IMR-90 (cell line): ENCODE measurements around the gene NRIP2. TPM values are rescaled to one million over a fixed set of nuclear protein-coding genes. Genes with fewer than 3 reads are reported as not detected.

Source experiments
- ATAC-seq: fragments of 200-7000 bp; cut with Tn5 transposase; 2 replicates; pipeline ENCODE4 v1.9.1; 2020; ENCODE audit warnings: low read depth, mild to moderate bottlenecking, moderate library complexity
- BruUV-seq: library from RNA; stranded (reverse); fragments of 400-500 nt; replicated peaks from 2 replicates; lab custom pipeline; 2021; lab: Mats Ljungman, UMichigan
- CTCF ChIA-PET: fragments of 300-600 bp; formaldehyde crosslinking; extraction: SDS; loops from one replicate; lab custom pipeline; 2021; ENCODE audit warnings: antibody characterized with exemption; lab: Yijun Ruan, JAX
- POLR2A ChIA-PET: fragments of 300-600 bp; sonication (Branson Sonifier 250); formaldehyde crosslinking; loops from one replicate; lab custom pipeline; 2022; ENCODE audit warnings: antibody characterized with exemption; ENCODE audit not compliant: unreplicated experiment; lab: Charles Lee
- DNase-seq: peaks from one replicate; pipeline ENCODE4 v3.0.0; 2013
- H2AFZ ChIP-seq: replicated peaks from 2 replicates; pipeline ENCODE3; 2013; ENCODE audit warnings: low read length, mild to moderate bottlenecking; ENCODE audit not compliant: poor library complexity
- H2AK5ac ChIP-seq: 2 replicates; pipeline ENCODE4 v1.6.1; 2013; ENCODE audit warnings: low read depth, low read length, inconsistent platforms
- H2AK9ac ChIP-seq: replicated peaks from 2 replicates; pipeline ENCODE3; 2013; ENCODE audit warnings: mild to moderate bottlenecking, low read depth, low read length, moderate library complexity; ENCODE audit not compliant: poor library complexity
- H2BK120ac ChIP-seq: 2 replicates; pipeline ENCODE4 v1.6.1; 2013; ENCODE audit warnings: low read depth, low read length, inconsistent platforms
- H2BK15ac ChIP-seq: 3 replicates; pipeline ENCODE4 v1.6.1; 2013; ENCODE audit warnings: low read depth, low read length, inconsistent platforms
- H2BK20ac ChIP-seq: 2 replicates; pipeline ENCODE4 v1.6.1; 2013; ENCODE audit warnings: low read depth, mild to moderate bottlenecking, inconsistent platforms, low read length, moderate library complexity
- H2BK5ac ChIP-seq: 2 replicates; pipeline ENCODE4 v1.6.1; 2013; ENCODE audit warnings: mild to moderate bottlenecking, low read depth, low read length, inconsistent platforms; ENCODE audit not compliant: poor library complexity, severe bottlenecking
- H3K14ac ChIP-seq: replicated peaks from 2 replicates; pipeline ENCODE4 v1.6.1; 2013; ENCODE audit warnings: low read depth, low read length, inconsistent platforms
- H3K18ac ChIP-seq: 2 replicates; pipeline ENCODE4 v1.6.1; 2013; ENCODE audit warnings: low read depth, low read length, control low read depth
- H3K23ac ChIP-seq: 2 replicates; pipeline ENCODE4 v1.6.1; 2013; ENCODE audit warnings: low read depth, low read length, inconsistent platforms
- H3K27ac ChIP-seq: 2 replicates; pipeline ENCODE4 v1.5.1; 2013; ENCODE audit warnings: mild to moderate bottlenecking, control low read depth, low read length; ENCODE audit not compliant: insufficient read depth
- H3K27me3 ChIP-seq: 2 replicates; pipeline ENCODE4 v1.6.1; 2013; ENCODE audit warnings: low read length; ENCODE audit not compliant: control insufficient read depth, insufficient read depth
- H3K36me3 ChIP-seq: 2 replicates; pipeline ENCODE4 v1.6.1; 2013; ENCODE audit warnings: low read length, mixed read lengths; ENCODE audit not compliant: control insufficient read depth, insufficient read depth
- H3K4ac ChIP-seq: 2 replicates; pipeline ENCODE4 v1.6.1; 2013; ENCODE audit warnings: low read depth, low read length, inconsistent platforms
- H3K4me1 ChIP-seq: 2 replicates; pipeline ENCODE4 v1.6.1; 2013; ENCODE audit warnings: low read length, mixed read lengths; ENCODE audit not compliant: control insufficient read depth, insufficient read depth
- H3K4me2 ChIP-seq: 2 replicates; pipeline ENCODE4 v1.6.1; 2013; ENCODE audit warnings: low read depth, mild to moderate bottlenecking, control low read depth, low read length, moderate library complexity
- H3K4me3 ChIP-seq: 2 replicates; pipeline ENCODE4 v1.5.1; 2013; ENCODE audit warnings: low read depth, mild to moderate bottlenecking, control low read depth, low read length, moderate library complexity; ENCODE audit not compliant: insufficient read depth
- H3K56ac ChIP-seq: 2 replicates; pipeline ENCODE4 v1.6.1; 2013; ENCODE audit warnings: low read length, inconsistent platforms; ENCODE audit not compliant: insufficient read depth; ENCODE audit errors: extremely low read depth
- H3K79me1 ChIP-seq, 2 experiments: 2 replicates each; pipeline ENCODE4 v1.6.1; 2013; ENCODE audit warnings: low read length in 2 of 2, inconsistent platforms in 1 of 2, low read depth in 1 of 2
- H3K9ac ChIP-seq: 2 replicates; pipeline ENCODE4 v1.6.1; 2013; ENCODE audit warnings: low read depth, low read length, control low read depth
- H3K9me1 ChIP-seq: 2 replicates; pipeline ENCODE4 v1.6.1; 2013; ENCODE audit warnings: low read length, inconsistent platforms; ENCODE audit not compliant: insufficient read depth
- H3K9me3 ChIP-seq: 2 replicates; pipeline ENCODE4 v1.6.1; 2013; ENCODE audit warnings: low read length; ENCODE audit not compliant: control insufficient read depth, insufficient read depth
- H4K20me1 ChIP-seq: 2 replicates; pipeline ENCODE4 v1.6.1; 2013; ENCODE audit warnings: low read length, inconsistent platforms; ENCODE audit not compliant: insufficient read depth
- H4K5ac ChIP-seq: 2 replicates; pipeline ENCODE4 v1.6.1; 2013; ENCODE audit warnings: mild to moderate bottlenecking, low read depth, low read length, control low read depth
- H4K8ac ChIP-seq, 2 experiments: 2 replicates each; pipeline ENCODE4 v1.6.1; 2013; ENCODE audit warnings: low read depth in 2 of 2, low read length in 2 of 2, control low read depth in 1 of 2, inconsistent platforms in 1 of 2
- H4K91ac ChIP-seq: 2 replicates; pipeline ENCODE4 v1.6.1; 2013; ENCODE audit warnings: low read depth, low read length, inconsistent platforms; ENCODE audit not compliant: insufficient read depth
- CTCF ChIP-seq: conservative IDR thresholded peaks from 2 replicates; pipeline ENCODE4 v1.5.1; 2012; ENCODE audit warnings: mild to moderate bottlenecking, low read depth, low read length, improper control_type of control experiment
- NFE2L2 ChIP-seq: fragments of 150-350 bp; IDR thresholded peaks from 2 replicates; pipeline ENCODE4 v1.6.1; 2016; ENCODE audit warnings: low read depth, mild to moderate bottlenecking, low read length
- RAD21 ChIP-seq: IDR thresholded peaks from 2 replicates; pipeline ENCODE4 v1.6.1; 2012; ENCODE audit warnings: low read length, improper control_type of control experiment
- SMC3 ChIP-seq: fragments of 150-350 bp; IDR thresholded peaks from 2 replicates; pipeline ENCODE4 v1.6.1; 2016; ENCODE audit warnings: low read depth, mild to moderate bottlenecking, antibody characterized with exemption, low read length, moderate library complexity
- WGBS, 2 experiments: methylation state at CpG; one replicate each; pipeline versions ENCODE4 v1.1.5 to v1.1.7; 2013; ENCODE audit warnings: missing lambda C conversion rate in 2 of 2; ENCODE audit not compliant: insufficient read length in 1 of 2; ENCODE audit errors: extremely low coverage in 2 of 2; 5-methylcytosine and 5-hydroxymethylcytosine counted together
- dilution Hi-C: fragments of 300-500 bp; cut with HindIII; formaldehyde crosslinking; loops from one replicate; pipeline ENCODE4 v1.14.3; 2018; ENCODE audit warnings: low sequenced_read_pairs; ENCODE audit not compliant: unreplicated experiment
- in situ Hi-C: fragments of 300-500 bp; cut with MboI; formaldehyde crosslinking; loops from 3 replicates; pipeline ENCODE4 v1.14.3; 2019; ENCODE audit warnings: low sequenced_read_pairs, inconsistent platforms, mixed read lengths
- intact Hi-C: fragments of 100-400 bp; cut with micrococcal nuclease; formaldehyde crosslinking; loops from 2 replicates; pipeline ENCODE4 v1.10.0; 2022
- polyA plus RNA-seq, 3 experiments: library from polyadenylated mRNA; depleted of rRNA; stranded (reverse); fragments of >200 nt; gene quantifications; 2 replicates each; pipeline ENCODE4 v1.2.3, GENCODE V29; 2012; ENCODE audit warnings: low replicate concordance in 1 of 3
- total RNA-seq: library from RNA; depleted of rRNA; stranded (reverse); fragments of >200 nt; gene quantifications from 2 replicates; pipeline ENCODE4 v1.2.3, GENCODE V29; 2012

NRIP2 gene
- total and polyA plus RNA-seq, 2 of the 4 experiments (the other 2 are of a cell fraction) = 0.18 to 0.27 TPM

DNA sequence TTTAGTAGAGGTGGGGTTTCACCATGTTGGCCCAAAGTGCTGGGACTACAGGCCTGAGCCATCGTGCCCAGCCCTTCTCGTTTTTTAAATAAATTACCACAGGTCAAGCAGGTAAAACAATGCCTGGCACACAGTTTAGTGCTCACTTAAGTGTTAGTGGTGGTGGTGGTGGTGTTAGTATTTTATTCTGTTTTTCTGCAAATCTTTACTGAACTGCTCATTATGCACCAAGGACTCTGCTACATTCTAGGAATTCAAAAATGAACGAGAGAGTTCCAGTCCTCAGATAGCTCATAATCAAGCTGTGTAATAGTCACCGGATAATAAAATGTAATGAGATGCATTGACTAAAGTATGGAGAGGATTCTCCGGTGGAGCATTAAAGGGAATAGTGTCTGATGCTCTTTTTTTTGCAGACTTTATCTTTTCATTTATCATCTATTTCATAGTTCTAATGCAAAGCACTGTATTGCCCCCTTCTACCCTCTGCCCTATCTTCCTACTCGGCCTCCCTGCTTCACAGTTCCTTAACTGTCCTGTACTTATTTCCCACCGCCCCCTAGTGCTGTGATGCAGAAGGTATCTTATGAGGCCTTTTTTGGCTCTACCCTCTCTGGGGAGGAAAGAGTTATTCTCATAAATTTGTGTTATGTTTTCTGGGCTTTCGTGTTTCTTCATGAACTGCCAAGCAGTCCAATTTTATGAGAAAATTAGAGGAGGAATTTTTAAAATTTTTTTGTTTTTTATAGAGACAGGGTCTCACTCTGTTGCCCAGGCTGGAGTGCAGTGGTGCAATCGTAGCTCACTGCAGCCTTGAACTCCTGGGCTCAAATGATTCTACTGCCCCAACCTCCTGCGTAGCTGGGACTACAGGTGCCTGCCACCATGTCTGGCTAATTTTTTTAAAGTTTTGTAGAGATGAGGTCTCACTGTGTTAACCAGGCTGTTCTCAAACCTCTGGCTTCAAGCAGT lies 21.3 kb downstream of the NRIP2 start:
- CTCF ChIA-PET = interaction anchor here (0.7 to 1.3 kb wide), 5 partner anchors 13 to 134 kb away, joined by 3 to 4 read pairs (median 3); no protein-coding TSS in a partner anchor
- dilution Hi-C loops = no loop called here

More for the DNA sequence above, 21.3 kb downstream of the NRIP2 start:
- POLR2A ChIA-PET = no interaction called here
- intact Hi-C loops (loop anchor here (1.0 kb wide), 1 partner anchor 73 kb away; no protein-coding TSS in a partner anchor), in situ Hi-C loops (no loop called here)
- peak; percentile 60 for ATAC-seq
- Histone ChIP-seq H4K20me1 (peaks cover 6% of the 10 kb centered on the region; the same call in 1 of the 2 replicates), H2BK5ac (peak overlapping the region; percentile 49), H2AK9ac (peak overlapping the region; percentile 96), H3K9me1 (0 out of 2 replicates have a peak, but pooled peaks cover 1% of the 10 kb centered on the region), H3K27ac (peak overlapping the region; percentile 49), H3K36me3 (peaks cover 12% of the 10 kb centered on the region), H2AK5ac (peak overlapping the region; percentile 49), H3K56ac (peak overlapping the region; percentile 44), H3K14ac (peak overlapping the region; percentile 73), H3K27me3 (no peaks in the 10 kb centered on the region), H2AFZ (peak overlapping the region; percentile 100), H2BK120ac (no peak overlapping the region), H3K79me1 (peaks cover 11 to 35% of the 10 kb centered on the region in 2 experiments), H2BK15ac (no peak overlapping the region), H4K91ac (no peak overlapping the region), H3K4me3 (peak overlapping the region; percentile 61), H4K5ac (peak overlapping the region; percentile 1), H3K4ac (peak overlapping the region; percentile 68), H2BK20ac (no peak overlapping the region), H3K23ac (peak overlapping the region; percentile 25; the same call in 1 of the 2 replicates), H3K9ac (peak overlapping the region; percentile 69), H3K4me1 (no peaks in the 10 kb centered on the region), H3K18ac (no peak overlapping the region; the same call in 1 of the 2 replicates), H3K4me2 (peak overlapping the region; percentile 72), H3K9me3 (no peaks in the 10 kb centered on the region), H4K8ac (peak overlapping the region; percentile 69 to 86)
- 50% methylated on average over 2 of the region's 10 CpGs; no CpG with 5 or more reads in 1 of the 2 experiments for WGBS, 2 experiments
- no TSS peak for BruUV-seq
- TF ChIP-seq CTCF = peak; percentile 69
- peak; percentile 67 for TF ChIP-seq RAD21
- TF ChIP-seq SMC3 = peak; percentile 66
- no peak for TF ChIP-seq NFE2L2
- peak; percentile 69 for DNase-seq
